Mucosa of gallbladder (tissue), 1 donor: ENCODE measurements around the gene FNBP1L. TPM values are rescaled to one million over a fixed set of nuclear protein-coding genes. Genes with fewer than 3 reads are reported as not detected.

Source experiments
- DNase-seq: peaks from one replicate; pipeline ENCODE4 v3.0.0-alpha.2; 2020; ENCODE audit warnings: low spot score
- total RNA-seq: library from RNA; stranded (reverse); gene quantifications from one replicate; pipeline ENCODE4 v1.2.1, GENCODE V29; 2021
- donor health status: DM: no; HTN: no; CAD: no.

FNBP1L gene
- total RNA-seq, 1 donor from 2014 or later, result 57.1 TPM

- DNase-seq, result no peak
These were observed 41.8 kb downstream of the FNBP1L start for GRCh38 chr1:93489756-93490155.

GRCh38 chr1:93490357-93490756, 42.4 kb downstream of the FNBP1L start:
- no peak for DNase-seq

GRCh38 chr1:93495911-93496310, 48.0 kb downstream of the FNBP1L start:
- no peak for DNase-seq

GRCh38 chr1:93496520-93496919, 48.6 kb downstream of the FNBP1L start:
- no peak for DNase-seq

GRCh38 chr1:93499075-93499474, 51.2 kb downstream of the FNBP1L start:
- no peak for DNase-seq

- no peak for DNase-seq
These were observed 51.6 kb downstream of the FNBP1L start for GRCh38 chr1:93499533-93499932.

- DNase-seq, result no peak
These were observed 52.4 kb downstream of the FNBP1L start for GRCh38 chr1:93500275-93500674.

- no peak for DNase-seq
These were observed 53.5 kb downstream of the FNBP1L start for GRCh38 chr1:93501399-93501798.

GRCh38 chr1:93501829-93502369, 54.0 kb downstream of the FNBP1L start:
- DNase-seq, result no peak

GRCh38 chr1:93502571-93502970, 54.7 kb downstream of the FNBP1L start:
- DNase-seq, result no peak

- no peak for DNase-seq
These were observed 55.2 kb downstream of the FNBP1L start for GRCh38 chr1:93503163-93503562.

GRCh38 chr1:93503816-93504215, 55.9 kb downstream of the FNBP1L start:
- DNase-seq, result no peak

GRCh38 chr1:93504247-93505033, 56.5 kb downstream of the FNBP1L start:
- no peak for DNase-seq

- DNase-seq, result no peak
These were observed 58.2 kb downstream of the FNBP1L start for GRCh38 chr1:93506126-93506525.

- DNase-seq, result no peak
These were observed 68.2 kb downstream of the FNBP1L start for GRCh38 chr1:93516164-93516563.

- no peak for DNase-seq
These were observed 70.6 kb downstream of the FNBP1L start for GRCh38 chr1:93518516-93518915.

- DNase-seq, result no peak
These were observed 71.4 kb downstream of the FNBP1L start for GRCh38 chr1:93519199-93519829.

- DNase-seq, result no peak
These were observed 73.7 kb downstream of the FNBP1L start for GRCh38 chr1:93521618-93522017.

- DNase-seq, result no peak
These were observed 74.8 kb downstream of the FNBP1L start for GRCh38 chr1:93522721-93523120.

GRCh38 chr1:93525431-93525830, 77.5 kb downstream of the FNBP1L start:
- DNase-seq, result no peak

GRCh38 chr1:93526431-93526830, 78.5 kb downstream of the FNBP1L start:
- no peak for DNase-seq

- DNase-seq, result no peak
These were observed 80.5 kb downstream of the FNBP1L start for GRCh38 chr1:93528412-93528811.

GRCh38 chr1:93531193-93531592, 83.3 kb downstream of the FNBP1L start:
- no peak for DNase-seq
